ENCODE measurements around the gene CACHD1. TPM values are rescaled to one million over a fixed set of nuclear protein-coding genes. Genes with fewer than 3 reads are reported as not detected.

Gene CACHD1
- total RNA-seq = 10 to 100 TPM in 1 of 2 donors, 1 to 10 TPM in 1; 8.6 to 12.9 TPM

DNA sequence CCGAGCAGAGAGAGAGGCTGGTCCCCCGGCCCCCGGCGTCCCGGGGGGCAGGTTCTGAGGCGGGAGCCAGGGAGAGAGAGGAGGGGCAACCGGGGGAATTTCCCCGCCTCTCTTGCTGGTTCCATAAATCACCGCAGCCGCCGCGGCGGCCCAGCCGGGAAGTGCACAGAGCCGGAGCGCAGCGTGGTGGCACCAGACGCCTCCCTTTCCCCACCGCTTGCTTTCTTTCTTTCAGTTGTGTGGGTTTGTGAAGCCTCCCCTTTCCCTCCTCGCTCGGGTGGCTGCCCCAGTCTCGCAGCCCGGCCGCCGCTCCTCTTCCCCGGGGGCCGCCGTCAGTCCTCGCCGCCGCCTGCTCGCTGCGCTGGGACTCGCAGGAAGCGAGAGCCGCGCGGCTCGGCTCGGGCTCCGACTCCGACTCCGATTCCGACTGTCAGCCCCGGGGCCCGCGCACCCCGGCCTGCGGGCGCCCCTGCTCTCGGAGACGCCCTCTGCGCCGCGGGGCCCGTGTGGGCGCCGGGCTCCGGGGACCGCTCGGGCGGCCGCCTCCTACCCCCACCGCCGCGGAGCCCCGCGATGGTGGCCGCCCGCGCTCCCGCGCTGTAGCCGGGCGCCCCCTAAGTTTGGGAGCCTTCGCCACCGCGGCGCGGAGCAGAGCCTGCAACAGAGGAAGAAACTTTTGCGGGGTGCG, at the start of gene CACHD1:
TSS of gene CACHD1 (plus strand) at position 153 of the 688 bp plus-strand sequence. CDS start 616 bp downstream, outside the sequence.
- Histone ChIP-seq H3K36me3 (replicated peaks in 1 of 2; ENCODE audit: insufficient read depth in 1 of 2, low read depth in 2 of 2) (no peaks in the 10 kb centered on the region), H3K27ac (peak within 1 kb of the TSS; percentile 76 to 90 (median 85)), H3K27me3 (no peaks in the 10 kb centered on the region), H3K4me1 (peaks cover 39% of the 10 kb centered on the region), H3K4me3 (peak within 1 kb of the TSS; percentile 59 to 79), H3K9me3 (no peaks in the 10 kb centered on the region)
- intact Hi-C loops (cut with DNase I) = no loop called here
- WGBS, 2 donors = 0 to 1% methylated on average over 18 to 82 of the region's 82 CpGs
- TF ChIP-seq POLR2A (IDR thresholded peaks at IDR 0.05) (peak; percentile 67 to 86 (median 85)), CTCF (IDR thresholded peaks at IDR 0.05) (peak in 6 of 7 experiments; percentile 9 to 66 (median 60))
- peak; percentile 81 for ATAC-seq
- peak; percentile 82 to 89 (median 85) for DNase-seq

- H3K4me1 ChIP-seq = no peaks in the 10 kb centered on the region
- intact Hi-C loops (cut with DNase I) = no loop called here
- 65 to 73% methylated on average over 4 of the region's 4 CpGs for WGBS, 2 donors
Measured at GRCh38 chr1:64421377-64421776, 48.6 kb upstream of the CACHD1 start.

DNA sequence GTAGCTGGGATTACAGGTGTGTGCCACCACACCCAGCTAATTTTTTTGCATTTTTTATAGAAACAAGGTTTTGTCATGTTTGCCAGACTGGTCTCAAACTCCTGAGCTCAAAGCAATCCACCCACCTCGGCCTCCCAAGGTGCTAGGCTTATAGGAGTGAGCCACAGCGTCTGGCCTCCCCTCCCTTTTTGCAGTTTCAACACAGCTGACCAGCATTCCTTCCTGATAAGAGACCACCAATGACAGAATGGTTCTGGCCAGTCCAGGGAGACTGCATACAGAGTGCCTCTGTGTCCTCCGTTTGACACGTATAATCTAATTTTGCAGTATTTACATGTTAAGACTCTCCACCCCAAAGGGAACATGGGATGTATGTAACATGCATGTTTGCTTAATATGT, 46.4 kb upstream of the CACHD1 start:
- no peaks in the 10 kb centered on the region for H3K36me3 ChIP-seq (replicated peaks in 1 of 2; ENCODE audit: insufficient read depth in 1 of 2, low read depth in 2 of 2)
- no peaks in the 10 kb centered on the region for H3K4me1 ChIP-seq
- H3K27ac ChIP-seq = no peak overlapping the region
- DNase-seq = no peak
- no peaks in the 10 kb centered on the region for H3K27me3 ChIP-seq
- 91 to 92% methylated on average over 4 of the region's 4 CpGs for WGBS, 2 donors
- intact Hi-C loops (cut with DNase I) = no loop called here
- no peak for TF ChIP-seq POLR2A (IDR thresholded peaks at IDR 0.05)
- TF ChIP-seq CTCF (IDR thresholded peaks at IDR 0.05) = no peak
- no peak for ATAC-seq
- no peaks in the 10 kb centered on the region for H3K9me3 ChIP-seq
- H3K4me3 ChIP-seq = no peak overlapping the region

More at GRCh38 chr1:64421377-64421776, 48.6 kb upstream of the CACHD1 start:
- Histone ChIP-seq H3K36me3 (replicated peaks in 1 of 2; ENCODE audit: insufficient read depth in 1 of 2, low read depth in 2 of 2) (no peaks in the 10 kb centered on the region), H3K27ac (no peak overlapping the region), H3K4me3 (no peak overlapping the region), H3K27me3 (no peaks in the 10 kb centered on the region), H3K9me3 (no peaks in the 10 kb centered on the region)
- TF ChIP-seq CTCF (IDR thresholded peaks at IDR 0.05) (no peak), POLR2A (IDR thresholded peaks at IDR 0.05) (no peak)
- DNase-seq = no peak
- ATAC-seq = no peak

GRCh38 chr1:64424412-64424811, 45.5 kb upstream of the CACHD1 start:
- H3K36me3 ChIP-seq (replicated peaks in 1 of 2; ENCODE audit: insufficient read depth in 1 of 2, low read depth in 2 of 2) = no peaks in the 10 kb centered on the region
- intact Hi-C loops (cut with DNase I) = no loop called here
- H3K4me1 ChIP-seq = no peaks in the 10 kb centered on the region
- no peaks in the 10 kb centered on the region for H3K27me3 ChIP-seq
- no peak overlapping the region for H3K27ac ChIP-seq
- DNase-seq (no peak), ATAC-seq (no peak)
- H3K9me3 ChIP-seq = no peaks in the 10 kb centered on the region
- no peak for TF ChIP-seq CTCF (IDR thresholded peaks at IDR 0.05)
- no peak for TF ChIP-seq POLR2A (IDR thresholded peaks at IDR 0.05)
- H3K4me3 ChIP-seq = no peak overlapping the region
- WGBS, 2 donors = 100% methylated on average over 1 of the region's 1 CpG

GRCh38 chr1:64425521-64425920, 44.4 kb upstream of the CACHD1 start:
- no peak for ATAC-seq
- intact Hi-C loops (cut with DNase I) = no loop called here
- no peaks in the 10 kb centered on the region for H3K27me3 ChIP-seq
- no peaks in the 10 kb centered on the region for H3K4me1 ChIP-seq
- H3K4me3 ChIP-seq = no peak overlapping the region
- TF ChIP-seq CTCF (IDR thresholded peaks at IDR 0.05) = no peak
- TF ChIP-seq POLR2A (IDR thresholded peaks at IDR 0.05) = no peak
- WGBS, 2 donors = 66 to 68% methylated on average over 2 of the region's 2 CpGs
- no peaks in the 10 kb centered on the region for H3K36me3 ChIP-seq (replicated peaks in 1 of 2; ENCODE audit: insufficient read depth in 1 of 2, low read depth in 2 of 2)
- no peak for DNase-seq
- H3K9me3 ChIP-seq = no peaks in the 10 kb centered on the region
- no peak overlapping the region for H3K27ac ChIP-seq

Measured in body of pancreas (tissue), 4 donors.